Glutamatergic neuron (in vitro differentiated cells): ENCODE results near the gene ICE2. TPM values are rescaled to one million over a fixed set of nuclear protein-coding genes. Genes with fewer than 3 reads are reported as not detected.

Experiments used
- DNase-seq: peaks from one replicate; pipeline ENCODE4 v3.0.0; 2022
- H3K27ac Mint-ChIP-seq: one replicate; pipeline ENCODE4 v1.8.0; 2020; ENCODE audit warnings: mild to moderate bottlenecking, mixed read lengths, inconsistent platforms; ENCODE audit not compliant: unreplicated experiment
- H3K27me3 Mint-ChIP-seq: one replicate; pipeline ENCODE4 v1.8.0; 2020; ENCODE audit warnings: mild to moderate bottlenecking, moderate library complexity, mixed read lengths, inconsistent platforms; ENCODE audit not compliant: unreplicated experiment
- H3K36me3 Mint-ChIP-seq: one replicate; pipeline ENCODE4 v1.8.0; 2020; ENCODE audit warnings: mild to moderate bottlenecking, mixed read lengths, inconsistent platforms; ENCODE audit not compliant: unreplicated experiment
- H3K4me1 Mint-ChIP-seq: one replicate; pipeline ENCODE4 v1.8.0; 2020; ENCODE audit warnings: mild to moderate bottlenecking, low read depth, mixed read lengths, inconsistent platforms; ENCODE audit not compliant: unreplicated experiment
- H3K4me3 Mint-ChIP-seq: one replicate; pipeline ENCODE4 v1.8.0; 2020; ENCODE audit warnings: mild to moderate bottlenecking, mixed read lengths, inconsistent platforms; ENCODE audit not compliant: unreplicated experiment
- H3K9me3 Mint-ChIP-seq: one replicate; pipeline ENCODE4 v1.8.0; 2020; ENCODE audit warnings: mild to moderate bottlenecking, moderate library complexity, mixed read lengths, inconsistent platforms; ENCODE audit not compliant: unreplicated experiment
- total RNA-seq: library from RNA; stranded (reverse); fragmentation: NEBNext Ultra II Directional; extraction: Animal tissue kit (Norgen Biotek cat#: 25700); gene quantifications from one replicate; pipeline ENCODE4 v1.2.1, GENCODE V29; 2021; ENCODE audit not compliant: unreplicated experiment
- TF ChIP-seq, protein P1 (sequence below): fragments of 200-600 bp; sonication (generic); IDR thresholded peaks from one replicate; pipeline ENCODE4 v1.5.0; 2021; ENCODE audit not compliant: partially characterized antibody, unreplicated experiment

Gene ICE2
- total RNA-seq, 1 donor from 2014 or later, result 53.9 TPM

DNA sequence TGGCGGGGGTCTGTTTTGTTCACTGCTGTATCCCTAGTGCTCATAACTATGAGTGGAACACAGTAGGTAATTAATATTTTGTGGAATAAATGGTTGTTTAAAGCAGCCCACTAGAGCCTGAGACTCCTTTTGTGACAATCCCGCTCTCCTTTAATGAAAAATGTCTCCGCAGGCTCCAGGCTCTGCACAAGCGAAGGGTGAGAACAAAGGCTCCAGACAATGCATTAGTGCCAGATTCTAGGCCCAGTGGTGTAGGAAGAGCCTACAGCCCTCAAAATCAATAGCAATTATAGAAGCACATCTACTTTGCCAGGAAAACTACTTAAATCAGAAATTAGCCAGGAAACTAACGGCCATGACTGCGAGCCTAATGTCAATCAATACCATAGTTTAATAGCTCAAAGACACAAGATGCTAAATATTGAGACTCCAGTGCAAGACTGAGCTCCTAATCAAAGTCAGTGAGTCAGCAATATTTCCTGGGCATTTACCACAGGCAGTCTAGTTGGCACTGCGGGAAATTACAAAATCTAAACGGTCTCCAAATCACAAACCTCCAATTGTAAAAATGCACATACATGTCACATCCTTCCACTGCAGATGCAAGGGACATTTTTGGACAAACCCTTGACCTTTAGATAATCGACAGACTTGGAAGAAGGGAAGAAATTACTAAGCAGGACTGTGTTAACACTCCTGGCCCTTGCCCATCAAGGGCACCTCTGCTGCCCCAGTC lies 83.5 kb downstream of the ICE2 start:
- TF ChIP-seq, protein P1, sequence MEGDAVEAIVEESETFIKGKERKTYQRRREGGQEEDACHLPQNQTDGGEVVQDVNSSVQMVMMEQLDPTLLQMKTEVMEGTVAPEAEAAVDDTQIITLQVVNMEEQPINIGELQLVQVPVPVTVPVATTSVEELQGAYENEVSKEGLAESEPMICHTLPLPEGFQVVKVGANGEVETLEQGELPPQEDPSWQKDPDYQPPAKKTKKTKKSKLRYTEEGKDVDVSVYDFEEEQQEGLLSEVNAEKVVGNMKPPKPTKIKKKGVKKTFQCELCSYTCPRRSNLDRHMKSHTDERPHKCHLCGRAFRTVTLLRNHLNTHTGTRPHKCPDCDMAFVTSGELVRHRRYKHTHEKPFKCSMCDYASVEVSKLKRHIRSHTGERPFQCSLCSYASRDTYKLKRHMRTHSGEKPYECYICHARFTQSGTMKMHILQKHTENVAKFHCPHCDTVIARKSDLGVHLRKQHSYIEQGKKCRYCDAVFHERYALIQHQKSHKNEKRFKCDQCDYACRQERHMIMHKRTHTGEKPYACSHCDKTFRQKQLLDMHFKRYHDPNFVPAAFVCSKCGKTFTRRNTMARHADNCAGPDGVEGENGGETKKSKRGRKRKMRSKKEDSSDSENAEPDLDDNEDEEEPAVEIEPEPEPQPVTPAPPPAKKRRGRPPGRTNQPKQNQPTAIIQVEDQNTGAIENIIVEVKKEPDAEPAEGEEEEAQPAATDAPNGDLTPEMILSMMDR, result no peak
- Mint-ChIP-seq H3K9me3 (peaks cover 29% of the 10 kb centered on the region), H3K4me3 (peak overlapping the region; percentile 96), H3K4me1 (peaks cover 70% of the 10 kb centered on the region), H3K27ac (peak overlapping the region; percentile 97), H3K36me3 (peaks cover 19% of the 10 kb centered on the region), H3K27me3 (peaks cover 34% of the 10 kb centered on the region)
- no peak for DNase-seq

GRCh38 chr15:60394689-60395097 lies 84.2 kb downstream of the ICE2 start:
- Mint-ChIP-seq H3K9me3 (peaks cover 29% of the 10 kb centered on the region), H3K4me1 (peaks cover 77% of the 10 kb centered on the region), H3K27ac (peak overlapping the region; percentile 97), H3K27me3 (peaks cover 34% of the 10 kb centered on the region), H3K36me3 (peaks cover 19% of the 10 kb centered on the region), H3K4me3 (peak overlapping the region; percentile 96)
- TF ChIP-seq, protein P1, result no peak
- no peak for DNase-seq

- Mint-ChIP-seq H3K27ac (peak overlapping the region; percentile 97), H3K36me3 (peaks cover 19% of the 10 kb centered on the region), H3K4me1 (peaks cover 72% of the 10 kb centered on the region), H3K9me3 (peaks cover 21% of the 10 kb centered on the region), H3K4me3 (peak overlapping the region; percentile 96), H3K27me3 (peaks cover 24% of the 10 kb centered on the region)
- DNase-seq, result peak; percentile 31
- TF ChIP-seq, protein P1, result no peak
Observed at GRCh38 chr15:60392986-60393790, 85.8 kb downstream of the ICE2 start.

- Mint-ChIP-seq H3K27me3 (peaks cover 24% of the 10 kb centered on the region), H3K27ac (peak overlapping the region; percentile 73), H3K9me3 (peaks cover 20% of the 10 kb centered on the region), H3K4me3 (peak overlapping the region; percentile 96), H3K36me3 (peaks cover 20% of the 10 kb centered on the region), H3K4me1 (peaks cover 72% of the 10 kb centered on the region)
- TF ChIP-seq, protein P1, result no peak
- no peak for DNase-seq
Observed at GRCh38 chr15:60392601-60392985, 86.3 kb downstream of the ICE2 start.

DNA sequence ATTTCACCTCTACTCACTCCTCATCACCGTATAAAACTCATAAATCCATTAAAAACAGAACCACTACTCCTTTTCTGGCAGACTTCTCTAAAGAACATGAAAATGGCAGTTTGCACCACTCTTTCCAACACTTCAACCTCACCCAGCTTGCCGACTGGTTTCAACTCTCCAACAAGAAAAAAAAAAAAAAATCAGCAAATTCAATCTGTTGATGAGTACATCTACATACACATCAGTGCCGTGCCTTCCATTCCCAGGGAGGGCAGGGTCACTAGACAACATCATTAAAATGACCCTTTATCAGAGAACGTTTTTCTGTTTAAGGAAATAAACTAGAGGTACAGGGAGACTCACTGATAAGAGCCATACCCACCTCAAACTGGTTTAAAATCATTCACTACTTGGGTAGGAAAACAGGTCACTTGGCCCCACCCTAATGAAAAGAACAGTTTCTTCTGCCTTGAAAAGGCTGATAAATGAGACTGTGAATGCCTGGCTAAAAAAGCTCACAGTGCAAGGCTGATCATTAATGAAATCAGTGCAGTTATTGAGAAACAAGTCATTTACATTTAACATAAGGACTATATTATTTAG lies 87.1 kb downstream of the ICE2 start:
- H3K4me1 Mint-ChIP-seq, result peaks cover 69% of the 10 kb centered on the region

More for the DNA sequence above, 87.1 kb downstream of the ICE2 start:
- TF ChIP-seq, protein P1, result no peak
- H3K27me3 Mint-ChIP-seq, result peaks cover 20% of the 10 kb centered on the region
- no peak for DNase-seq
- H3K27ac Mint-ChIP-seq, result peak overlapping the region; percentile 39
- H3K36me3 Mint-ChIP-seq, result peaks cover 24% of the 10 kb centered on the region
- peak overlapping the region; percentile 89 for H3K4me3 Mint-ChIP-seq
- H3K9me3 Mint-ChIP-seq, result peaks cover 15% of the 10 kb centered on the region
